Activated gamma-delta T cell treated with Interleukin-2 at 50 U/mL for 16 hours (primary cell): ENCODE results near the gene MKNK2.

Experiments used
- DNase-seq: peaks from one replicate; pipeline ENCODE4 v3.0.0-alpha.2; 2020

Gene MKNK2

DNA sequence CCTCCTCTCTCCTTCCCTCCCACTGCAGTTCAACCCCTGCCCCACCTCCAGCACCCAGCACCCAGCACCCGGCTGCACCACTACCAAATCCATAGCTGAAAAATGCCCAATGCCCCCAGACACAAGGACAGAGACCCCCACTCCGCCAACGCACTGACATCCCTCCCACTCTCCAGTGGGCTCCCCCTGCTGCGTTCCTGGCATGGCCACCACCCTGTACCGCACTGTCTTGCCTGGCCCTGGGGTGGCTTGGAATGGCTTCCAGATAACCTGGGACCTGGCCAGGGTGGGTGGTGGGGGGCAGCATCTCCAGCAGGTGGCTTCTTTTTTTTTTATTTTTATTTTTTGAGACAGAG, 5.8 kb upstream of the MKNK2 start:
- no peak for DNase-seq

DNA sequence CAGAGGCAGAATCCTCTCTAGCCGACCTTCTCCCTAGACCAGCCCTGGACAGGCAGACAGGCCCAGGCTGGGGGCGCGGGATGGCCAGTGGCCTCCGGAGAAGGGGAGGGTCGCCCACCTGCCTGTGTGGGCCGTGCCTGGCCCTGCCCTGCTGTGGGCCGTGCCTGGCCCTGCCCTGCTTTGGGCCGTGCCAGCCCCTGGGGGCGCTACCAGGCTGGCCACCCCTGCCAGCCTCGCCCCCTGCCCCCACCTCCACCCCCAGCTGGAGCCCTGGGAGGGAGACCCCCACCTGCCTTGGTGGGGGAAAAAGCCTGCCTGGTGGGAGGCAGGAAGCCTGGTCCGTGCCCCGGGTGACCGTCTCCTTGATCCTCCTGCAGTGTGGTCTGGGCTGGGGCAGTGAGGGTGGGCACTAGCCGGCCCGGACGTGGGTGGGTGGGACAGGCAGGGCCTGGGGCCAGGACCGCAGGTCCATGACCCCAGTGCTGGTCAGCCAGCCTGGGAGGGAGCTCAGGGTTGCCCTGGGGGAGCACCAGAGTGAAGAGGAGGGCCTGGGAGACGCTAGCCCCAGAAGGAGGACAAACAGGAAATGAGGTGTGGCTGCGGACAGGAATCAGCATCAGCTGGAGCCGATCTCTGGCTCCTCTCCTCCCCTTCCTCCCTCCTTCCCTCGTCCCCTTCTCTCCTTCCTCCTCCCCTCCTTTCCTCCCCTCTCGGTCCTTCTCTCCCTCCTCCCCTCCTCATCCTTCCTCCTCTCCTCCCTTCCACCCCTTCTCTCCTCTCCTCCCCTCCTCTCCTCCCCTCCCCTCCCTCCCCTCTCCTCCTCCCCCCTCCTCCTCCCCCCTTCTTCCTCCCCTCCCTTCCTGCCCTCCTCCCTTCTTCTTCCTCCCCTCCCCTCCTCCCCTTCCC, 5.1 kb upstream of the MKNK2 start:
- DNase-seq = no peak

DNA sequence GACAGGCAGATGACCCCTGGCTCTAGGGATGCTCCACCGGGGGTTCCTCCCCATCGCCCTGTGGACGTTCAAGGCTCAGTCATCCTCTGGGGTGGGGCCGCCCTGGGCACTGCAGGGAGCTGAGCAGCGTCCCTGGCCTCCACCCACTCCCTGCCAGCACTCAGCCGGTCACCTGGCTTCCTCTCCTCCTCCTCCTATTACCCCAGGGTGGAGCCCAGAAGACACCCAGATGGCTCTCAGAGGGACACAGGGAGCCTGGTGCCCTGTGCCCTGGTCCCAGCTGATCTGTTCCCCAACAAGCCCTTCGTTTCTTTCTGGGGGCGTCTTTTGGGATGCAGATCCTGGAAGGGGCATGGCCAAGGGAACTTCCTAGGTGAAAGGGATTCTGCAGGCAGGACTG, 3.7 kb upstream of the MKNK2 start:
- DNase-seq = no peak

DNA sequence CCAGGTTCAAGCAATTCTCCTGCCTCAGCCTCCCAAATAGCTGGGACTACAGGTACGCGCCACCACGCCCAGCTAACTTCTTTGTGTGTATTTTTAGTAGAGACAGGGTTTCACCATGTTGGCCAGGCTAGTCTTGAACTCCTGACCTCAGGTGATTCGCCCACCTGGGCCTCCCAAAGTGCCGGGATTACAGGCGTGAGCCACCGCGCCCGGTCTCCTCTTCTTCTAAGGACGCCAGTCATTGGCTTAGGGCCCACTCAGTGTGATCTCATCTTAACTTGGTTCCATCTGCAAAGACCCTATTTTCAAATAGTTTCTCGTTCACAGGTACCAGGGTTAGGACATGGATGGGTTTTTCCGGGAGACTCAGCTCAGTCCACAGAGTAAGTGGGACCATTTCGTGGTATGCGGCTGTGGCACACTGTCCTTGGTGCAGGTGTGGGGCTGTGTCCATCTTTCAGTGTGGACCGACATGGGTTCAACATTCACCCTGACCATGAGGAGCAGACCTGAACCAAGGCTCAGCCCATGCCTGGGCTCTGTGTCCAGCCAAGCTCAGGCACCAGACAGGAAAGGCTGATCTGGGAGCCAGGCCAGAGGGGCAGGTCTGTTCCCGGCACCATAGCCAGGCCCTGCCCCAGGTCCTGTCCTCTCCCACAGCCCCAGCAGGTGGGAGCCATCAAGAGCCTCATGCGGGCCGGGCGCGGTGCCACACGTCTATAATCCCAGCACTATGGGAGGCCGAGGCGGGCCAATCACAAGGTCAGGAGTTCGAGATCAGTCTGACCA, 2.8 kb upstream of the MKNK2 start:
- no peak for DNase-seq

DNA sequence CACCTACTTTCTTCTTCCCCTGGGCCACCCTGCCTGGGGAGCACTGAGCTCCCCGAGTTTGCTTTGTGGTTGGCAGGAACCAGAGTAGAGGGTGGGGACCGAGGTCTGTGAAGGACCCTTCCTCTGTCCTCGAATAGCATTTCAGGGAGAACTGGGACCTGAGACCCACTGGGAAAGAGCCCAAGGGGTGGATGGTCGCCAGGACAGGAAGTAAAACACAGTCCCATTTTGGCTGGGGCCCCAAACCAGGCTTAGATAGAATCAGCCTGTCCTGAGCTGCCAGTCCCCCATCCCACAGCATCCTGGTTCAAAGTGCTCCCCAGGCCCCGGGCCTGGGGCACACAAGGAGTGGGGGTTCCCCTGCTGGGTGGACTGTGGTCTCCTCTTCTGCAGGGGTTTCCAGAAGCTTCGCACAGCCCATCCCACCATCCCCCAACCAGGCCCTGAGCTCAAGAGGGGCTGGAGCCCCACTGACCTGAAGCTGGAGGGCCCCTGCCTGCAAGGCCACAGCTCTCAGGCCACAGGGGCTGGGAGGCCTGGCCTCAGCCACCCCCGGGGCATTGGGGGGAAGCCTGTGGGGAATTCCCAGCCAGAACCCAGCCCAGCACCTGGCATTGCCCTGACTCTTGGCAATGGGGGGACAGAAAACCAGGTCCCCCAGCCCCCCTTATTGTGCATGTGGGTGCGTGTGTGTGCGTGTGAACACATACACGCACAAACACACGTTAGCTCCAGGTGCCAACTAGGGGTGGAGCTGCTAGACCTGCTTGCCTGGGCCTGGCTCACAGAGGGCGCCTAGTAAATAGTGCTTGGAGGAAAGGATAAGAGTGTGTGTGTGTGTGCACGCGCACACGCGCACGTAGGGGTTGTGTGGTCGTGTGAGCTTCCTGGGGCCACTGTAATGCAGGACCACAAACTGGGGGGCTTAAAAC, 995 bp upstream of the MKNK2 start:
- peak; percentile 51 for DNase-seq

DNA sequence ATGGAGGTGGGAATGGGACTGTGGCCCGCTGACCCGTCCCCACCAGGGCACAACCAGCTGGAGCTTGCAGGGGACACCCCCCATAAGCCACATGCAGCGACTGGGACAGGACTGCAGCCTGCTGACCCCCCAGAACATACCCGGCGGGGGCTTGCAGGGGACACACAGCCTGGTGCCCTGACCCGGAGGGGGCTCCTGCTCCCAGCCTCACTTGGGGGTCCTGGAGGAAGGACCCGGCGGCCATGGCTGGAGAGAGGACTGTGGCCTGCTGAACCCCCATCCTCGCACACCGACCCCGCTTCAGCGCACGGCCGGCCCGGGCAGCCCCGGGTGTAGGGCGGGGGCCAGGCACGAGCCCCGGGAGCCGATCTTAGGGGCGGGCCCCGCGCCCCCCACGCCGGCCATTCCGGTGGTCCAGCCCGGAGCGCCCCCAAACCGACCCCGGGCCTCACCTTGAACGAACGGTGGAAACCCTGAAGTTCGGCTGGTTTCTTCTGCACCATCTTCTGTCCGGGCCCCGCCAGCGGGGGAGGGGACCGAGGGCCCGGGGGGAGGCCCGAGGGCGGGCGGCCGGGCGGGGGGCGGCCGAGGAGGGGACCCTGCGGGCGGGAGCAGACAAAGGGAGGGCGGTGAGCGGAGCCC, 574 bp downstream of the MKNK2 start:
- DNase-seq = no peak

DNA sequence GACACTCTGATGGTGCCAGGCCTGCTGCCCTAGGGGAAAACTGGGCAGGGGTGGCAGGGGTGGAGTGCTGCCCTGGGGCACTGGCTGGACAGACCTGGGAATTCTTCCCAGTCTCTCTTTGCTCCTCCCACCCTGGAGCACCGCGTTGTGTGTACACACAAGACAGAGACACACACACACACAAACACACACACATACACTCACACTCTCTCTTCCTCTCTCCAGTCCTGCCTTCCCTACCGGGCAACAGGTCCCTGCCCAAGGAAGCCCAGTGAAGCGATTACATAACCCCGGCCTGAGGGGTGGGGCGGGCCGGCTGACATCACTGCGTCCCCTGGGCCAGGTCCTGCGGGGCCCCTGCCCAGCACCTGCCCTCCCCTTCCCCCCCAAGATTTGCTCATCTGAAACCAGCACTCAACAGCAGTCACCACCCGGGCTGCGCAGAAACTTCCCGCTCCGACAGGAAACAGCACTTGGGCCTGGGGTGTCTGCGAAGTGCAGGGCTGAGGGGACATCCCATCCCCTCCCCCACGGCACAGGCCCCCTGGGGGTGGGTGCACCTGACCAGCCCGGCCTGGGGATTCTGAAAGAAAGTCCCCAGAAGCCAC, 1.2 kb downstream of the MKNK2 start:
- DNase-seq = peak; percentile 58

DNA sequence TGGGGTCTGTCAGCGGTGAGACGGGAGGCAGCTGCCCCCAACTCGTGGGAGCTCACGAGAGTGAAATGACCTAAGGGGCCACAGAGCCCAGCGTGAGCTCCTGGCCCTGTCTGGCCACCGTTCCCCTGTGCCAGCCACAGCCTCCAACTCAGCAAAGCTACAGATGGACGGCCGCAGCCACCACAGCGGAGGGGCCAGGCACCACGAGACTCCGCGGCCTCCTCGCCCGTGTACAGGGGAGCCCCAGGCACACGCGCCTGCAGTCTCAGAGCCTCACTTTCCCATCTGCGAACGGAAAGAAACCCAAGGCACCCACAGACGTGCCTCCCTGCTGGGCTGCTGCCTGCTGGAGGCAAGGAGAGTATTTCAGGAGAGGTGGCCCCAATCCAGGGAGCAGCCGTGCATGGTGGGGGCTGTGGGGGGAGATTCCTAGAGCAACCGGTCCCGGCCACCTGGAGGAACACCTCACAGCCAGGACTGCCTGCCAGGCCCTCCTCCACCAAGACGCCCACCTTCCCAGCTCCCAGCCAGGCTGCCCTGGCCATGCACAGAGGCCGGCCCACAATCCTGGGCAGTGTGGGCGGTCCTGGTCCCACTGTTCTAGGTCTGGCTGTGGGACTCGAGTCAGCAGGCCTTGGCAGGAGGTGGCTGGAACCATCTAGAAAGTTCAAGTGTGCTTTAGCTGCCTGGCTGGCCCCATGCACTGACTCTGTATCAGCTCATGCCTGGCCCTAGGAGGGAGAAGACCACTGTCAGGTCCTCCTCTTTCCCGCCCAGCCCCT, 1.9 kb downstream of the MKNK2 start:
- peak; percentile 4 for DNase-seq

DNA sequence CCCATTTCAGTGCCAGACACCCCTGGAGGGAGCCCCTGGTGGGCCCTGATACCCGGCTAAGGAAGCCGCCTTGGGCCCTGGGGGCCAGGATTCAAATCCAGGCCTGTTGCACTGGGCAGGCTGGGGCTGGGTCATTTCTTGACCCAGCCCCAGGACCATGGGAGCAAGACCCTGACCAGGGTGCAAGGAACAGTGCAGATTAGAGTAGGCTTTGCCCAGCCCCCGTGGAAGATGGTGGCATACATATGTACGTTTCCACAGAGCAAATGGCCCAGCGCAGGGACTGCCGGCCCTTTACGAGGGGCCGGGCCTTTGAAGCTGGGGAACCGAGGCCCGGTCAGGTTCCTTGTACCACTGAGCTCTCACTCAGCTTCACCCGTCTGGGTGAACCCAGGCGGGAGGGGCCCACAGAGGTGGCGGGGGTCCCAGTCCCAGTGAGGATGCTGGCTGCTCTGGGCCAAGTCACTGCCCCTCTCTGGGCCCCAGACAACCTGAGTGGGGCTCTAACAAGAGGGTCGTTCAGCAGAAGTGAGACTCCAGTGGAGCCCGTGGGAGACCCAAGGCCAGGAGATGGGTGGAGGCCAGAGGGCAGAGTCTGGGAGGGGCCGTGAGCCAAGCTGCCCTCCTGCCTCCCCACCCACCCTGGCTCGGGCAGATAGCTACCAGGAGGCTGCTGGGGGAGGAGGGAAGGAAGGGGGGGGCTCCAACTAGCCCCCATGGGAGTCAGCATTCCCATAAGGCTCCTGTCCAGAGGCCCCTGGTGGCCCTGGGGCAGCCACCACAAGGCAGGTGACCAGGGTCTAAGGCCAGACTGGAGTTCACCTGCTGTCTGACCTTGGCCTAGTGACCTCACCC, 2.7 kb downstream of the MKNK2 start:
- no peak for DNase-seq

DNA sequence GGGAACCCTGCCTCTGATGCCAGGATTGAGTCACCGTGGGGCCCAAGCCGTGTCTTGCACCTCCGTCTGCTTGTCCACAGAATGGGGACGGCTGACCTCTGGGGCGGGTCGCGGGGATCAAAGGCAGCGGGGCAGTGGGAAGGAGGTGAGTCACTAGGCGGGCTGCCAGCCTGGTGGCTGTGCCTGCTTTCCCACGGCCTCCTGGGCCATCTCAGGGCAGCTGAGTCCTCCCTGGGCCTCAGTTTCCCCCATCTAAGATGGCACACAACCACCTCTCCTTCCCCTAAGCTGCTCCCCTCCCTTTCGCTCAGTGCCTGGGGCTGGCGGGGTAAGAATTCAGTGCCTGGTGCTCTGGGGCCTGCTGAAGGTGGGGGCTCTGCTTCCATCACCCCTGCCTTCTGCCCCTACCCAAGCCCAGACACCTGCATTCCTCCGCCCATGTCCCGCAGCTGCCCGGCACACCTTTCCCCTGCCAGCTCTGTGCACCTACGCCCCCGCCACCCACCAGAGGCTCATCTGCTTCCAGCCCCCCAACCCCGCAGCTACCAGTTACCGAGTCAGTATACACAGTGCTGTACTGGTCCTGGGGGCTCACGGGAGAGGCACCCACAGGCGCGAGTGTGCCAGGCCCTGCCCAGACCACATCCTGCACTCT, 3.5 kb downstream of the MKNK2 start:
- no peak for DNase-seq

DNA sequence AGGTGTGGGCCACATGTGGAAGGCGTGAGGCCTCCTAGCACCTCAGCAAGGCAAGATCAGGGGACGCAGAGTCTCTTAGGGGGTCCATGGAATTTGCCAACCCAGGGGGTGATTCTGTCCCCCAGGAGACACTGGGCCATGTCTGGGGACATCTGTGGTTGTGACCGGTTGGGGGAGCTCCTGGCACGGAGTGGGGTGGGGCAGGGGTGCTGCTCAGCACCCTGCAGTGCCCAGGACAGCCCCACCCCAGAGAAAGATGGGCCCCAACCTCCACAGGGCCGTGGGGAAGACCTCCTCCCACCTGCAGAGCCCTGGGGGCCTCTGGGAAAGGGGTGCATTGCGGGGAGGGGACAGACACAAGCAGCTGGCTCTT, 4.0 kb downstream of the MKNK2 start:
- no peak for DNase-seq

DNA sequence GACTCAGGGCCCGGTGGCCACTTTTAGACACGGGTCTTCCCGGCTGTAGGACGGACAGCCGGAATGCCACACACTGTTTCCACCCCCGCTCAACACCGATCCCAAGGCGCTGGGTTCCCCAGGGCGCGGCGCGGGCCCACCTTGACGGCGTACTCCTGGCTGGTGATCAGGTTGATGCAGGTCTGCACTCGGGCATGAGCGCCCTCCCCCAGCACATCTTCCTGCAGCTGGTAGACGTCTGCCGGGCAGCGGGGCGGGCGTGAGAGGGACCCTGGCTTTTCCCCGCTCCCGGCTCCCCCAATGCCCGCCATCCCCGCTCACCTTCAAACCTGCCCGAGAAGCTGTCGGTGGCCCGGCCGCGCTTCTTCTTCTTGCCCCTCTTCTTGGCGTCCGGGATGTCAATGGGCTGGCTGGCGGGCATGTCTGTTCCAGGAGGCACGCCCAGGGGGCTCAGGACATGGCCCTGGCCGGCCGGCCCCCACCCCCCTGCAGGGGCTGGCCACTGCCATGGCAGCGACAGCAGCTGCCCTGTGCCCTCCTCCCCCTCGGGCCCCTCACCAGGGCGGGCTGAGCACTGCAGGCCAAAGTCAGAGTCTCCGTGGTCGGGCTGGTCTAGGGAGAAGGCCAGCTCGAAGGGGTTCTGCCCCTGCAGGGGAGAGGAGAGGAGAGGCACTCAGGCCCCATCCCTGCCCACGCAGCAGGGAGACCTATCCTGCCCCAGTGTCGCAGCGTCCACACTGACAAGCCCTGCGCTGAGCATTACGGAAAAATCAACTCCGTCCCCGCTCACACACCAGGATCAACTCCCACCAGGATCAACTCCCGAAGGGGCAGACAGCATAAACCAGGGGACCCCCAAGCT, 4.8 kb downstream of the MKNK2 start:
- no peak for DNase-seq

DNA sequence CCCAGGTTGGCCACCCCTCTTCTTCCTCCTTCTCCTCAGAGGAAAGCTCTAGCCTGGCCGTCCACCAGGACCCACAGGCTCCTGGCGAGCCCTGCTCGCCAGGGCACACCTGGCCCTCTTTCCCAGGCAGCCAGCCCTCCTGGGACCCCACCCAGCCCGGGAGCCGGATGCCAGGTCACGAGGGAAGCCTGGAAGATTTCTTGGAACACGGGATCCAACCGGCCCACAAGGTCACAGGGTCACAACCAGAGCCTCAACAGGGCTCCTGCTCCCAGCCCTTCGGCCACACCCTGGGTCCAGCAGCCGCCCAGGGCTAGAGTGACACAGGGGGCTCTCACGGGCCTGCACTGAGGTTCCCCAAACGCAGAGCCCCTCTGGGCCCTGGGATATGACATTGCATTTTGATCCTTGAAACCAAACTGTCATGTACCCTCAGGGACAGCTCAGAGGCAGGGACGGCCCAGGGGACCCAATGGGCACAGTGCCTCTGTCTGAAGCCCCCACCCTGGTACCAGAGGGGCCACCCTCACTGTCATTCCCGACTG, 5.5 kb downstream of the MKNK2 start:
- DNase-seq = no peak

DNA sequence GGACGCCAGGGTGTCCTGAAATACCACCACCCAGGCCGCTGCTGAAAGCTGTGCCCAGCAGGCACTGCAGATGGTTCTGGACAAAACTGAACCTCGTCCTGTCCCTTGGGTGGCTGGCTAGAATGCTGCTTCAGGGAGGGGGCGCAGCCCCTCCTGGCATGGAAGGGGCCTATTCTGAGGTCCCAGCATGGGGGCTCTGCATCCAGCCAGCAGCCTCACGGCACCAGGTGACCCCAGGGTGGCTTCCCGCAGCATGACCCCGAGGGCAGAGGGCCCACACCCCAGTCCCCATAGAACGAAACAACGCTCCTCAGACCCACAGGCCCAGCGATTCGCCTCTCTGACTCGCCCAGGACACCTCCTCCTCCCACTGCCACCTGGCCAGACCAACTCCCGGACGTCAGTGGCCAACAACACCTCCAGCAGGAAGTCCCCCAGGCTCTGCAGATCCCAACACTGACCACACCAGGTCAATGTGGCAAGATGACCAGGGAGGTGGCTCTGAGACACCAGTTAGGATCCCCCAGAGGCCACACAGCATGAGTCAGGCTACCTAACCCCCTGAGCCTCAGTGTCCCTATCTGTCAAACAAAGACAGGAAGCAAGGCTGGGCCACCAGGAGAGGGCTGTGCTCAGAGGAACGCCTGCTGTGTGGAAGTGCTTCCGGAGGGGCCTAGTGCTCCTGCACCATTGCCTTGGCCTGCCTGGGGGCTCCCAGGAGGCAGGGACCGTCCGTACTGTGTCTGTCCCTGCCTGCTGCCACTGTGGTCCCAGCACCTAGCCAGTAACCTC, 6.1 kb downstream of the MKNK2 start:
- no peak for DNase-seq

DNA sequence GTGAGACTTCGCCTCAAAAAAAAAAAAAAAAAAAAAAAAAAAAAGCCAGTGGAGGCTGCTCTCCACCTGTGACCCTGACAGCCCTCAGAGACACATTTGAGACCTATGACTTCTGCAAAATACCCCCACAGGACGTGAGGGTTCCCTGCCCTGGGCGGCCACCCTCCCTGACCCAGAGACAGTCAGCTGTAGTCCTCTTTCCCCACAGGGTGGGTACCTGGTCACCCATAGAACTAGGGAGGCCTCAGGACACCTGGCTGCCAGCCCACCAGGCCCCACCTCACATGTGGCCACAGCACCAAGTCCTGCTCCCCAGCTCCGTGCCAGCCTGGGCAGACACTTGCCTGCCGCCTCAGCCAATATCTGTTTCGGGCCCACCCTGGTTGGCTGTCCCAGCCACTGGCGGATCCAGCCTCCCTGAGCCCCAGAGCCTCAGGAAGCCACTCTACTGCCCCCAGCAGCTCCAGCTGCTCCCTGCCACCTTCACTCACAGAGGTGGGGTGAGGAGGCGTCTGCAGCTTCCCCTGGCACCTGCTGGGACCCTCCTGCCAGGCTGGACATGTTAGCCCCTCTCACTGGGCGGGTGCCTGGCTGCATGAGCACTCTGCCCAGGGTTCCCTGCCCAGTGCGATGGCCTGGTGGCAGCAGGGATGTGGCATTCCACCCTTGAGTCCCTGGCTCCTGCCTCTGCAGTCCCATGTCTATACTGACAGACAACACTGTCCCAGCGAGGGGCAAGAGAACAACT, 6.9 kb downstream of the MKNK2 start:
- peak; percentile 6 for DNase-seq

DNA sequence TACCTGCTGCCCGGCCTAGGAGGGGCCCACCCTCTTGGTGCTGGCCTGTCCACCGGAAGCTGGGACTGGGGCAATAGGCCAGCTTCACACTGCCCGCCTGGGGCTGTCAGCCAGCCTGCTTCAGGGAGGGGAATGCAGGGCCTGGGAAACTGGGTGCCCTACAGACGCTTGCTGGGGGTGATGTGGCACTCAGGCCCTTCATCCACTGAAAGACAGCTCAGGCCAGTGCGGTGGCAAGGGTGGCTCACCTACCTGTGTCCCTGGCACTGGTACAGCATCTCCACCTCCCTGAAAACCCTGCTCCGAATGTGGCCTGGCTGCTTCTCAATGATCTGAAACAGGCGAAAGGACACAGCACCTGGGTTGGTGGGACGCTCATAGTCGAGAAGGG, 7.8 kb downstream of the MKNK2 start:
- no peak for DNase-seq
